Measurements from ENCODE around the gene CATSPER1. TPM values are rescaled to one million over a fixed set of nuclear protein-coding genes. Genes with fewer than 3 reads are reported as not detected.

CATSPER1 gene
- total RNA-seq, 1 donor from 2014 or later = 0.45 TPM

GRCh38 chr11:66001942-66002647 is 24.2 kb downstream of the CATSPER1 start, which contains the start of the genes BANF1 and EIF1AD:
TSS of gene BANF1 (plus strand) at chr11:66002503. CDS start at chr11:66003251, 748 bp downstream.
TSS of gene EIF1AD (minus strand) at chr11:66002157. CDS start at chr11:66000389, 1,768 bp downstream.
- peaks cover 20% of the 10 kb centered on the region for H3K4me1 Mint-ChIP-seq (ENCODE audit: low read depth, unreplicated experiment)
- Histone ChIP-seq H4K20me1 (ENCODE audit: insufficient read depth, low read length) (peaks cover 32% of the 10 kb centered on the region), H3K36me3 (ENCODE audit: insufficient read depth, low read length) (peaks cover 37% of the 10 kb centered on the region), H2AFZ (ENCODE audit: low read depth, low read length) (peak within 1 kb of the TSS; percentile 99), H3K4me1 (ENCODE audit: insufficient read depth, low read length) (peaks cover 3% of the 10 kb centered on the region), H3K4me3 (ENCODE audit: insufficient read depth, low read depth, low read length) (peak within 1 kb of the TSS; percentile 99), H3K9me3 (ENCODE audit: insufficient read depth, low read depth, low read length) (no peaks in the 10 kb centered on the region), H3K4me2 (ENCODE audit: low read length) (peak within 1 kb of the TSS; percentile 96), H3K79me2 (ENCODE audit: insufficient read depth, low read length) (peaks cover 52% of the 10 kb centered on the region), H3K9ac (ENCODE audit: low read length) (peak within 1 kb of the TSS; percentile 95), H3K27ac (ENCODE audit: low read depth, low read length) (peak within 1 kb of the TSS; percentile 91), H3K27me3 (ENCODE audit: insufficient read depth, low read length) (no peaks in the 10 kb centered on the region)
- TF ChIP-seq CTCF (IDR thresholded peaks at IDR 0.05; ENCODE audit: insufficient read depth, low read depth, low read length) (no peak), EZH2 (IDR thresholded peaks at IDR 0.05; ENCODE audit: insufficient read depth, low read length) (no peak)
- peaks cover 14% of the 10 kb centered on the region for H3K36me3 Mint-ChIP-seq (ENCODE audit: low read depth, unreplicated experiment)
- FAIRE-seq = no peak
- no peaks in the 10 kb centered on the region for H3K27me3 Mint-ChIP-seq (ENCODE audit: low read depth, unreplicated experiment)
- H3K4me3 Mint-ChIP-seq (ENCODE audit: unreplicated experiment) = peak within 1 kb of the TSS; percentile 100
- peak within 1 kb of the TSS; percentile 98 for H3K27ac Mint-ChIP-seq (ENCODE audit: unreplicated experiment)
- no peaks in the 10 kb centered on the region for H3K9me3 Mint-ChIP-seq (ENCODE audit: unreplicated experiment)
- DNase-seq (ENCODE audit: low read depth) = peak; percentile 96

- Mint-ChIP-seq H3K9me3 (ENCODE audit: unreplicated experiment) (no peaks in the 10 kb centered on the region), H3K4me1 (ENCODE audit: low read depth, unreplicated experiment) (peaks cover 10% of the 10 kb centered on the region), H3K27ac (ENCODE audit: unreplicated experiment) (no peak overlapping the region), H3K27me3 (ENCODE audit: low read depth, unreplicated experiment) (no peaks in the 10 kb centered on the region), H3K4me3 (ENCODE audit: unreplicated experiment) (peak overlapping the region; percentile 40), H3K36me3 (ENCODE audit: low read depth, unreplicated experiment) (peaks cover 14% of the 10 kb centered on the region)
- DNase-seq (ENCODE audit: low read depth) (no peak), FAIRE-seq (no peak)
- Histone ChIP-seq H3K4me3 (ENCODE audit: insufficient read depth, low read depth, low read length) (no peak overlapping the region), H4K20me1 (ENCODE audit: insufficient read depth, low read length) (peaks cover 32% of the 10 kb centered on the region), H3K79me2 (ENCODE audit: insufficient read depth, low read length) (peaks cover 36% of the 10 kb centered on the region), H3K27ac (ENCODE audit: low read depth, low read length) (no peak overlapping the region), H3K36me3 (ENCODE audit: insufficient read depth, low read length) (peaks cover 27% of the 10 kb centered on the region), H3K9me3 (ENCODE audit: insufficient read depth, low read depth, low read length) (no peaks in the 10 kb centered on the region), H2AFZ (ENCODE audit: low read depth, low read length) (no peak overlapping the region), H3K4me1 (ENCODE audit: insufficient read depth, low read length) (peaks cover 3% of the 10 kb centered on the region), H3K27me3 (ENCODE audit: insufficient read depth, low read length) (no peaks in the 10 kb centered on the region), H3K4me2 (ENCODE audit: low read length) (no peak overlapping the region), H3K9ac (ENCODE audit: low read length) (no peak overlapping the region)
- TF ChIP-seq CTCF (IDR thresholded peaks at IDR 0.05; ENCODE audit: insufficient read depth, low read depth, low read length) (no peak), EZH2 (IDR thresholded peaks at IDR 0.05; ENCODE audit: insufficient read depth, low read length) (no peak)
Measured at GRCh38 chr11:65997286-65997685, 29.0 kb downstream of the CATSPER1 start.

- H3K9me3 Mint-ChIP-seq (ENCODE audit: unreplicated experiment) = no peaks in the 10 kb centered on the region
- no peak overlapping the region for H3K4me2 ChIP-seq (ENCODE audit: low read length)
- TF ChIP-seq EZH2 (IDR thresholded peaks at IDR 0.05; ENCODE audit: insufficient read depth, low read length) (no peak), CTCF (IDR thresholded peaks at IDR 0.05; ENCODE audit: insufficient read depth, low read depth, low read length) (no peak)
- no peak overlapping the region for H3K9ac ChIP-seq (ENCODE audit: low read length)
- no peaks in the 10 kb centered on the region for H3K4me1 ChIP-seq (ENCODE audit: insufficient read depth, low read length)
- H3K79me2 ChIP-seq (ENCODE audit: insufficient read depth, low read length) = no peaks in the 10 kb centered on the region
- FAIRE-seq (no peak), DNase-seq (ENCODE audit: low read depth) (peak; percentile 19)
- H3K27me3 Mint-ChIP-seq (ENCODE audit: low read depth, unreplicated experiment) = no peaks in the 10 kb centered on the region
- no peak overlapping the region for H3K4me3 ChIP-seq (ENCODE audit: insufficient read depth, low read depth, low read length)
- H3K27ac ChIP-seq (ENCODE audit: low read depth, low read length) = no peak overlapping the region
- no peaks in the 10 kb centered on the region for H3K4me1 Mint-ChIP-seq (ENCODE audit: low read depth, unreplicated experiment)
- peaks cover 3% of the 10 kb centered on the region for H4K20me1 ChIP-seq (ENCODE audit: insufficient read depth, low read length)
- H3K9me3 ChIP-seq (ENCODE audit: insufficient read depth, low read depth, low read length) = no peaks in the 10 kb centered on the region
- H3K27me3 ChIP-seq (ENCODE audit: insufficient read depth, low read length) = no peaks in the 10 kb centered on the region
- no peaks in the 10 kb centered on the region for H3K36me3 ChIP-seq (ENCODE audit: insufficient read depth, low read length)
- H2AFZ ChIP-seq (ENCODE audit: low read depth, low read length) = no peak overlapping the region
- H3K27ac Mint-ChIP-seq (ENCODE audit: unreplicated experiment) = no peak overlapping the region
- H3K36me3 Mint-ChIP-seq (ENCODE audit: low read depth, unreplicated experiment) = peaks cover 5% of the 10 kb centered on the region
- no peak overlapping the region for H3K4me3 Mint-ChIP-seq (ENCODE audit: unreplicated experiment)
Measured at GRCh38 chr11:65992056-65992455, 34.2 kb downstream of the CATSPER1 start.

All from astrocyte (in vitro differentiated cells and primary cell).